NCI-H2107 treated with DMSO at 0.1 percent for 48 hours (cell line): ENCODE results near the gene ENC1.

Experiments
- DNase-seq: peaks from one replicate; lab custom pipeline; 2025; ENCODE audit not compliant: unreplicated experiment; lab: John Stamatoyannopoulos, UW

The ENC1 gene

GRCh38 chr5:74612045-74612444 is 28.5 kb downstream of the ENC1 start:
- DNase-seq, result no peak

- DNase-seq, result no peak
Observed at GRCh38 chr5:74608736-74609601, 31.6 kb downstream of the ENC1 start.

GRCh38 chr5:74605759-74606158 is 34.8 kb downstream of the ENC1 start:
- no peak for DNase-seq

GRCh38 chr5:74603376-74603775 is 37.2 kb downstream of the ENC1 start:
- DNase-seq, result no peak

- no peak for DNase-seq
Observed at GRCh38 chr5:74599148-74599547, 41.4 kb downstream of the ENC1 start.

GRCh38 chr5:74598731-74599130 is 41.8 kb downstream of the ENC1 start:
- DNase-seq, result no peak

GRCh38 chr5:74596927-74597326 is 43.6 kb downstream of the ENC1 start:
- no peak for DNase-seq

GRCh38 chr5:74595143-74595925 is 45.2 kb downstream of the ENC1 start:
- no peak for DNase-seq

- no peak for DNase-seq
Observed at GRCh38 chr5:74594137-74595040, 46.1 kb downstream of the ENC1 start.

GRCh38 chr5:74589204-74590056 is 51.1 kb downstream of the ENC1 start:
- DNase-seq, result no peak

GRCh38 chr5:74588415-74588814 is 52.1 kb downstream of the ENC1 start:
- DNase-seq, result no peak

GRCh38 chr5:74587890-74588289 is 52.6 kb downstream of the ENC1 start:
- DNase-seq, result no peak

- DNase-seq, result no peak
Observed at GRCh38 chr5:74587300-74587699, 53.2 kb downstream of the ENC1 start.

GRCh38 chr5:74586856-74587255 is 53.7 kb downstream of the ENC1 start:
- DNase-seq, result no peak

GRCh38 chr5:74582853-74583252 is 57.7 kb downstream of the ENC1 start:
- no peak for DNase-seq

GRCh38 chr5:74581988-74582365 is 58.6 kb downstream of the ENC1 start:
- DNase-seq, result no peak

GRCh38 chr5:74580729-74581109 is 59.8 kb downstream of the ENC1 start:
- DNase-seq, result no peak

- no peak for DNase-seq
Observed at GRCh38 chr5:74579215-74579614, 61.3 kb downstream of the ENC1 start.

- DNase-seq, result no peak
Observed at GRCh38 chr5:74578356-74579044, 62.0 kb downstream of the ENC1 start.
